Measurements from ENCODE around the gene IL4I1. TPM values are rescaled to one million over a fixed set of nuclear protein-coding genes. Genes with fewer than 3 reads are reported as not detected.

The IL4I1 gene
- total RNA-seq, 1 experiment from 2014 or later, result 0.71 TPM

DNA sequence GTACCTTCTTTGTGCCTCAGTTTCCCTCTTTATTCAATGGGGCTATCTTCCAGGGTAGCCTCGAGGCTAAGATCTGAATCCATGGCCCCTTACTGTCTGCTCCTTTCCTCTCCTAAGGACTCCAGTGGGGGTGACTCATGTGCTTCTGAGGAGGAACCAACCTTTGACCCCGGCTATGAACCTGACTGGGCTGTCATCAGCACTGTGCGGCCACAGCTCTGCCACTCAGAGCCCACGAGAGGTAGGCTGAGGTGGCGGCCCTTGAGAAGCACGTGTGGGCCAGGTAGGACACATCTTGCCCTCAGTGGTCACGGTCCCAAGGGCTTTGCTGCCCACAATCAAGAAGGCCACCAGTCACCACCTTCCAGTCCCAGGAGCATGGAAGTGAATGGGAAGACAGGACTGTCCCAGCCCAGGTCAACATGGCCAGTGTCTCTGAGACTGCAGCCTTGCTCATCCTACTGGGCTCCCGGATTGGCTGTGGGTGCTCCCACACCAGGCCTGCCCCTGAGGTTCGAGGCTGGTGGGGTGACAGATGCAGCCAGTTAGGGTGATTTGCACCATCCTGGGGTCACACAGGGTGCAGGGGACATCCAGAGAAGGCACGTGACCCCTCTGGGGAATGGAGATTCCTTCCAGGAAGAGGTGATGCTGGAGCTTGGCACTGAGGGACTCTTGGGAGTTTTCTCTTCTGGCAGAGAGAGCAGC is 16.4 kb downstream of the IL4I1 start:
- H3K9me2 ChIP-seq (ENCODE audit: insufficient read depth), result no peaks in the 10 kb centered on the region
- no peak overlapping the region for H3K9ac ChIP-seq (ENCODE audit: low read length)
- peaks cover 12 to 18% of the 10 kb centered on the region in 2 experiments for H3K36me3 ChIP-seq (ENCODE audit: control insufficient read depth in 1 of 2, insufficient read depth in 2 of 2, low read length in 2 of 2)
- ATAC-seq, result no peak
- H2AFZ ChIP-seq (ENCODE audit: low read depth, low read length, poor library complexity, severe bottlenecking), result no peak overlapping the region
- H3K79me2 ChIP-seq (ENCODE audit: insufficient read depth, low read length), result peaks cover 16% of the 10 kb centered on the region
- no TSS peak for BruUV-seq (replicated peaks)
- ChIA-PET POLR2A (no interaction called here), CTCF (no interaction called here), RAD21 (ENCODE audit: low non-redundant PET in 1 of 2, low total read pairs in 2 of 2, uncharacterized antibody in 2 of 2, unreplicated experiment in 2 of 2) (no interaction called here)
- H3K27me3 ChIP-seq (ENCODE audit: insufficient read depth, low read length), result no peaks in the 10 kb centered on the region
- H3K4me1 ChIP-seq (ENCODE audit: control insufficient read depth in 1 of 2, insufficient read depth in 2 of 2, low read length in 2 of 2), result peaks cover 10 to 28% of the 10 kb centered on the region in 2 experiments
- H3K9me3 ChIP-seq (ENCODE audit: control insufficient read depth in 1 of 2, insufficient read depth in 1 of 2, low read depth in 1 of 2, low read length in 2 of 2), result peaks cover 0 to 6% of the 10 kb centered on the region in 2 experiments; a peak in 1 of 4 replicates
- no peaks in the 10 kb centered on the region for H4K20me1 ChIP-seq (ENCODE audit: insufficient read depth)
- no peak overlapping the region for H3K4me3 ChIP-seq (replicated peaks in 1 of 2; ENCODE audit: low read depth in 1 of 2, low read length in 2 of 2)
- intact Hi-C loops (cut with micrococcal nuclease), result no loop called here
- no peak overlapping the region for H3K4me2 ChIP-seq (ENCODE audit: low read length)
- no peak overlapping the region for H3K27ac ChIP-seq (ENCODE audit: low read depth, low read length)
- TF ChIP-seq CBX3 (IDR thresholded peaks at IDR 0.05; ENCODE audit: low read depth) (no peak), ELF1 (IDR thresholded peaks at IDR 0.05; ENCODE audit: borderline replicate concordance, low read depth) (no peak), SP1 (IDR thresholded peaks at IDR 0.05; ENCODE audit: low read depth) (no peak), ZNF274 (IDR thresholded peaks at IDR 0.05; ENCODE audit: low read depth, low read length) (no peak), SRF (IDR thresholded peaks at IDR 0.05; ENCODE audit: low read depth) (no peak), RAD21 (IDR thresholded peaks at IDR 0.05; ENCODE audit: low read depth) (no peak), FOSL1 (IDR thresholded peaks at IDR 0.05; ENCODE audit: low read depth) (no peak), ZFX (IDR thresholded peaks at IDR 0.05) (no peak), YY1 (IDR thresholded peaks at IDR 0.05; ENCODE audit: extremely low read depth, insufficient replicate concordance, low read depth, low read length) (no peak), CEBPB (IDR thresholded peaks at IDR 0.05; ENCODE audit: low read depth) (no peak), JUND (IDR thresholded peaks at IDR 0.05) (no peak)
- TF ChIP-seq, protein P1, sequence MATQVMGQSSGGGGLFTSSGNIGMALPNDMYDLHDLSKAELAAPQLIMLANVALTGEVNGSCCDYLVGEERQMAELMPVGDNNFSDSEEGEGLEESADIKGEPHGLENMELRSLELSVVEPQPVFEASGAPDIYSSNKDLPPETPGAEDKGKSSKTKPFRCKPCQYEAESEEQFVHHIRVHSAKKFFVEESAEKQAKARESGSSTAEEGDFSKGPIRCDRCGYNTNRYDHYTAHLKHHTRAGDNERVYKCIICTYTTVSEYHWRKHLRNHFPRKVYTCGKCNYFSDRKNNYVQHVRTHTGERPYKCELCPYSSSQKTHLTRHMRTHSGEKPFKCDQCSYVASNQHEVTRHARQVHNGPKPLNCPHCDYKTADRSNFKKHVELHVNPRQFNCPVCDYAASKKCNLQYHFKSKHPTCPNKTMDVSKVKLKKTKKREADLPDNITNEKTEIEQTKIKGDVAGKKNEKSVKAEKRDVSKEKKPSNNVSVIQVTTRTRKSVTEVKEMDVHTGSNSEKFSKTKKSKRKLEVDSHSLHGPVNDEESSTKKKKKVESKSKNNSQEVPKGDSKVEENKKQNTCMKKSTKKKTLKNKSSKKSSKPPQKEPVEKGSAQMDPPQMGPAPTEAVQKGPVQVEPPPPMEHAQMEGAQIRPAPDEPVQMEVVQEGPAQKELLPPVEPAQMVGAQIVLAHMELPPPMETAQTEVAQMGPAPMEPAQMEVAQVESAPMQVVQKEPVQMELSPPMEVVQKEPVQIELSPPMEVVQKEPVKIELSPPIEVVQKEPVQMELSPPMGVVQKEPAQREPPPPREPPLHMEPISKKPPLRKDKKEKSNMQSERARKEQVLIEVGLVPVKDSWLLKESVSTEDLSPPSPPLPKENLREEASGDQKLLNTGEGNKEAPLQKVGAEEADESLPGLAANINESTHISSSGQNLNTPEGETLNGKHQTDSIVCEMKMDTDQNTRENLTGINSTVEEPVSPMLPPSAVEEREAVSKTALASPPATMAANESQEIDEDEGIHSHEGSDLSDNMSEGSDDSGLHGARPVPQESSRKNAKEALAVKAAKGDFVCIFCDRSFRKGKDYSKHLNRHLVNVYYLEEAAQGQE (IDR thresholded peaks at IDR 0.05; ENCODE audit: low read depth), result no peak
- TF ChIP-seq, protein P2, sequence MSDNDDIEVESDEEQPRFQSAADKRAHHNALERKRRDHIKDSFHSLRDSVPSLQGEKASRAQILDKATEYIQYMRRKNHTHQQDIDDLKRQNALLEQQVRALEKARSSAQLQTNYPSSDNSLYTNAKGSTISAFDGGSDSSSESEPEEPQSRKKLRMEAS (IDR thresholded peaks at IDR 0.05), result no peak
- TF ChIP-seq, protein P3, sequence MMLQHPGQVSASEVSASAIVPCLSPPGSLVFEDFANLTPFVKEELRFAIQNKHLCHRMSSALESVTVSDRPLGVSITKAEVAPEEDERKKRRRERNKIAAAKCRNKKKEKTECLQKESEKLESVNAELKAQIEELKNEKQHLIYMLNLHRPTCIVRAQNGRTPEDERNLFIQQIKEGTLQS (IDR thresholded peaks at IDR 0.05), result no peak
- DNase-seq (ENCODE audit: low read depth, low spot score), result no peak
